Common myeloid progenitor, CD34-positive (primary cell): ENCODE data around the gene PUS10.
"Not testable (repeated sequence)": the region's sequence is repeated elsewhere in the genome, so short reads cannot be mapped to it uniquely, and the experiment has no call there.

Experiments used
- CTCF ChIA-PET: fragments of 350-600 bp; sonication (Branson Sonifier 250); formaldehyde crosslinking; loops from one replicate; lab custom pipeline; 2021; ENCODE audit warnings: antibody characterized with exemption; lab: Charles Lee
- POLR2A ChIA-PET: fragments of 350-600 bp; sonication (Branson Sonifier 250); formaldehyde crosslinking; loops from one replicate; lab custom pipeline; 2021; ENCODE audit warnings: antibody characterized with exemption; lab: Charles Lee
- DNase-seq, 3 donors: peaks; one replicate each; pipeline versions ENCODE4 v3.0.0 to v3.0.0-alpha.2; 2013
- H3K27ac ChIP-seq, 2 experiments: 1 replicate in 1 of 2; 2 replicates in 1 of 2; pipeline ENCODE4 v1.7.0; 2013; ENCODE audit warnings: inconsistent platforms in 2 of 2, low read length in 2 of 2, mild to moderate bottlenecking in 2 of 2, low read depth in 1 of 2, moderate library complexity in 1 of 2; ENCODE audit not compliant: severe bottlenecking in 2 of 2, insufficient read depth in 1 of 2, poor library complexity in 1 of 2
- H3K27me3 ChIP-seq, 5 experiments: replicated peaks in 2 of 5; 1 replicate in 3 of 5; 2 replicates in 2 of 5; pipeline versions ENCODE4 v1.6.1 to v1.7.0; 2013; ENCODE audit warnings: low read length in 4 of 5, mild to moderate bottlenecking in 2 of 5, moderate library complexity in 2 of 5, inconsistent platforms in 1 of 5; ENCODE audit not compliant: insufficient read depth in 5 of 5, control insufficient read depth in 4 of 5
- H3K36me3 ChIP-seq, 4 experiments: 1 replicate in 2 of 4; 2 replicates in 2 of 4; pipeline versions ENCODE4 v1.6.1 to v1.7.0; 2013; ENCODE audit warnings: low read length in 3 of 4, control low read depth in 1 of 4, mild to moderate bottlenecking in 1 of 4; ENCODE audit not compliant: control insufficient read depth in 4 of 4, insufficient read depth in 4 of 4
- H3K4me1 ChIP-seq, 4 experiments: 1 replicate in 3 of 4; 2 replicates in 1 of 4; pipeline versions ENCODE4 v1.6.1 to v1.7.1; 2013; ENCODE audit warnings: low read length in 3 of 4, mild to moderate bottlenecking in 3 of 4, control low read depth in 1 of 4, inconsistent platforms in 1 of 4, moderate library complexity in 1 of 4; ENCODE audit not compliant: control insufficient read depth in 4 of 4, insufficient read depth in 4 of 4; ENCODE audit errors: control extremely low read depth in 1 of 4
- H3K4me3 ChIP-seq, 7 experiments: 1 replicate in 4 of 7; 2 replicates in 3 of 7; pipeline versions ENCODE4 v1.5.1 to v1.7.0; 2013; ENCODE audit warnings: mild to moderate bottlenecking in 7 of 7, low read length in 6 of 7, moderate library complexity in 6 of 7, inconsistent platforms in 2 of 7, low read depth in 2 of 7, control low read depth in 1 of 7; ENCODE audit not compliant: insufficient read depth in 4 of 7, control insufficient read depth in 1 of 7; ENCODE audit errors: extremely low read depth in 1 of 7
- H3K9me3 ChIP-seq, 5 experiments: 1 replicate in 4 of 5; 2 replicates in 1 of 5; pipeline versions ENCODE4 v1.6.1 to v1.7.1; 2013; ENCODE audit warnings: low read length in 4 of 5, mild to moderate bottlenecking in 2 of 5, inconsistent platforms in 1 of 5, low read depth in 1 of 5, moderate library complexity in 1 of 5; ENCODE audit not compliant: control insufficient read depth in 4 of 5, insufficient read depth in 2 of 5; ENCODE audit errors: control extremely low read depth in 1 of 5
- WGBS: methylation state at CpG from one replicate; pipeline ENCODE4 v1.1.5; 2013; ENCODE audit not compliant: insufficient coverage; 5-methylcytosine and 5-hydroxymethylcytosine counted together

The PUS10 gene

GRCh38 chr2:60998628-60999545 is 19.2 kb downstream of the PUS10 start:
- H3K27me3 ChIP-seq, result no peaks in the 10 kb centered on the region
- ChIA-PET CTCF (interaction anchor here (0.5 to 5.1 kb wide), 31 partner anchors 8 to 1399 kb away, joined by 3 to 41 read pairs (median 4); partner anchors contain the start of genes PEX13 and PUS10), POLR2A (interaction anchor here (0.6 kb wide), 1 partner anchor 408 kb away, joined by 3 read pairs; no protein-coding TSS in a partner anchor)
- H3K4me1 ChIP-seq, result no peaks in the 10 kb centered on the region
- peaks cover 0 to 2% (median under 1%) of the 10 kb centered on the region in 4 experiments for H3K36me3 ChIP-seq
- no peaks in the 10 kb centered on the region for H3K9me3 ChIP-seq
- no peak overlapping the region for H3K4me3 ChIP-seq
- DNase-seq, result peak; percentile 56 to 73 (median 69)
- no peak overlapping the region for H3K27ac ChIP-seq
- WGBS, result 60% methylated on average over 1 of the region's 4 CpGs

- Histone ChIP-seq H3K27ac (no peak overlapping the region), H3K27me3 (no peaks in the 10 kb centered on the region), H3K36me3 (peaks cover 0 to 2% (median 0%) of the 10 kb centered on the region in 4 experiments), H3K4me3 (no peak overlapping the region), H3K9me3 (peaks cover 0 to 12% (median 4%) of the 10 kb centered on the region in 5 experiments), H3K4me1 (no peaks in the 10 kb centered on the region)
- DNase-seq, result no peak
- ChIA-PET POLR2A (interaction anchor here (0.7 kb wide), 1 partner anchor 319 kb away, joined by 4 read pairs; no protein-coding TSS in a partner anchor), CTCF (interaction anchor here (0.6 kb wide), 1 partner anchor 31 kb away, joined by 3 read pairs; no protein-coding TSS in a partner anchor)
Measured at GRCh38 chr2:60994131-60994530, 23.9 kb downstream of the PUS10 start.

- DNase-seq, result peak in 2 of 3 donors; percentile 73 to 74
- Histone ChIP-seq H3K27ac (no peak overlapping the region), H3K36me3 (peaks cover 0 to 2% (median 0%) of the 10 kb centered on the region in 4 experiments), H3K4me3 (peak overlapping the region in 2 of 7 experiments; percentile 5 to 52), H3K27me3 (no peaks in the 10 kb centered on the region), H3K4me1 (no peaks in the 10 kb centered on the region), H3K9me3 (peaks cover 0 to 12% (median 4%) of the 10 kb centered on the region in 5 experiments)
- ChIA-PET CTCF (interaction anchor here (1.3 to 1.7 kb wide), 5 partner anchors 13 to 318 kb away, joined by 3 to 4 read pairs (median 3); no protein-coding TSS in a partner anchor), POLR2A (no interaction called here)
- WGBS, result 87% methylated on average over 7 of the region's 7 CpGs
Measured at GRCh38 chr2:60992985-60993392, 25.1 kb downstream of the PUS10 start.

- H3K36me3 ChIP-seq, result no peaks in the 10 kb centered on the region
- no peak overlapping the region for H3K4me3 ChIP-seq
- 100% methylated on average over 3 of the region's 4 CpGs for WGBS
- H3K9me3 ChIP-seq, result peaks cover 0 to 12% (median 4%) of the 10 kb centered on the region in 5 experiments
- DNase-seq, result no peak
- ChIA-PET POLR2A (no interaction called here), CTCF (interaction anchor here (1.3 to 2.3 kb wide), 2 partner anchors 8 to 15 kb away, joined by 3 to 6 read pairs; no protein-coding TSS in a partner anchor)
- H3K27me3 ChIP-seq, result no peaks in the 10 kb centered on the region
- H3K4me1 ChIP-seq, result peaks cover 0 to 8% (median 0%) of the 10 kb centered on the region in 4 experiments
- H3K27ac ChIP-seq, result no peak overlapping the region
Measured at GRCh38 chr2:60991644-60992043, 26.4 kb downstream of the PUS10 start.

DNA sequence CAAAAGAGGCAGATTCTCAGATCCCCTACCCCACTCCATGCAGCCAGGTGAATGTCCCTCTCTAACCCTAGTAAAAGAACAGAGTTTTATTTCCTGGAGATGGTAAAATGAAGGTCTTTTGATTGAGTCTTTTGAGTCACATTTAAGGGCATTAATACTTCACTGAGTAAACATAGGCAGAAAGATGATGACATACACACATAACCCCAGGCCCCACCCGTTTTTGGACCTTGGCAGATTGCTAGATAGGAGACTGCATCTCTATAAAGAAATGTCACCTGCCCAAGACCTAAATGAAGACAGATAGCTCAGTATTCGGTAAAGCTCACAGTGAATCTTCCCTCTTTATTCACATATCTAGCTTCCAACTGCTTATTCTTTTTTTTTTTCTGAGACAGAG is 28.8 kb downstream of the PUS10 start:
- H3K4me3 ChIP-seq, result no peak overlapping the region
- no peak for DNase-seq
- H3K4me1 ChIP-seq, result peaks cover 0 to 14% (median under 1%) of the 10 kb centered on the region in 4 experiments
- H3K27ac ChIP-seq, result no peak overlapping the region
- 93% methylated on average over 2 of the region's 2 CpGs for WGBS
- no peaks in the 10 kb centered on the region for H3K36me3 ChIP-seq
- CTCF ChIA-PET, result interaction anchor here (1.1 to 2.3 kb wide), 2 partner anchors 10 to 23 kb away, joined by 3 to 6 read pairs; no protein-coding TSS in a partner anchor
- H3K27me3 ChIP-seq, result no peaks in the 10 kb centered on the region
- peaks cover 0 to 12% (median 4%) of the 10 kb centered on the region in 5 experiments for H3K9me3 ChIP-seq
- POLR2A ChIA-PET, result no interaction called here

GRCh38 chr2:60987656-60988055 is 30.4 kb downstream of the PUS10 start:
- H3K36me3 ChIP-seq, H3K4me3 ChIP-seq, H3K27ac ChIP-seq, POLR2A ChIA-PET, H3K27me3 ChIP-seq, DNase-seq: not testable (repeated sequence)
- Histone ChIP-seq H3K9me3 (peaks cover 0 to 12% (median 4%) of the 10 kb centered on the region in 5 experiments), H3K4me1 (peaks cover 0 to 14% (median under 1%) of the 10 kb centered on the region in 4 experiments)
- WGBS, result 100% methylated on average over 3 of the region's 8 CpGs
- CTCF ChIA-PET, result interaction anchor here (1.1 to 1.9 kb wide), 4 partner anchors 11 to 175 kb away, joined by 3 to 7 read pairs (median 4); no protein-coding TSS in a partner anchor
